H1 (cell line): Measurements from ENCODE around the gene DLEC1. TPM values are rescaled to one million over a fixed set of nuclear protein-coding genes. Genes with fewer than 3 reads are reported as not detected.

ENCODE experiments used
- RAD21 ChIP-seq, 2 experiments: IDR thresholded peaks in 1 of 2; conservative IDR thresholded peaks in 1 of 2; 2 replicates each; pipeline ENCODE4 v1.6.1; 2011; ENCODE audit warnings: low read depth in 2 of 2, low read length in 2 of 2, improper control_type of control experiment in 1 of 2, inconsistent platforms in 1 of 2, mild to moderate bottlenecking in 1 of 2, moderate library complexity in 1 of 2
- SRF ChIP-seq: IDR thresholded peaks from 2 replicates; pipeline ENCODE4 v1.6.1; 2011; ENCODE audit warnings: mild to moderate bottlenecking, low read depth, low read length, moderate library complexity
- polyA plus RNA-seq, 7 experiments: library from polyadenylated mRNA; depleted of rRNA in 3 of 7; stranded (reverse) in 5 of 7; unstranded in 2 of 7; fragments of >200 nt in 5 of 7; fragments of 200-250 nt in 2 of 7; gene quantifications; 1 replicate in 5 of 7; 2 replicates in 1 of 7; 4 replicates in 1 of 7; pipeline versions ENCODE4 v1.2.1 to v1.2.3, GENCODE V29; 2011 to 2013; ENCODE audit warnings: missing spikeins in 2 of 7, mixed read lengths in 2 of 7
- total RNA-seq: library from RNA; stranded (reverse); fragmentation: NEBNext Ultra II Directional; extraction: Animal tissue kit (Norgen Biotek cat#: 25700); gene quantifications from 2 replicates; pipeline ENCODE4 v1.2.1, GENCODE V29; 2021

Gene DLEC1
- total and polyA plus RNA-seq, 2 of the 8 experiments (the other 6 are each of a cell fraction or from before 2014, with no cell fraction given) = 0.26 to 0.76 TPM

GRCh38 chr3:38169027-38169317, 130.0 kb downstream of the DLEC1 start (continued):
- no peak for TF ChIP-seq RAD21 (IDR thresholded peaks at IDR 0.05 in 1 of 2, conservative IDR thresholded peaks at IDR 0.05 in 1 of 2; ENCODE audit: low read depth in 2 of 2, low read length in 2 of 2)
- no peak for TF ChIP-seq SRF
